HFF-Myc (cell line): ENCODE results near the gene CA11.
A peak's percentile ranks its signal among the peaks of the same experiment; 100 is the strongest.

Experiments used
- DNase-seq: peaks from one replicate; pipeline ENCODE4 v3.0.0-alpha.2; 2011; ENCODE audit warnings: low read depth; ENCODE audit errors: extremely low read depth
- H3K4me3 ChIP-seq: replicated peaks from 2 replicates; pipeline ENCODE4 v1.5.1; 2011; ENCODE audit warnings: low read depth, mild to moderate bottlenecking, control low read depth, low read length
- TF ChIP-seq, protein P1 (sequence below): IDR thresholded peaks from 2 replicates; pipeline ENCODE4 v1.5.1; 2012; ENCODE audit warnings: mild to moderate bottlenecking, low read depth, low read length, control low read depth; ENCODE audit errors: missing control alignments

Gene CA11

DNA sequence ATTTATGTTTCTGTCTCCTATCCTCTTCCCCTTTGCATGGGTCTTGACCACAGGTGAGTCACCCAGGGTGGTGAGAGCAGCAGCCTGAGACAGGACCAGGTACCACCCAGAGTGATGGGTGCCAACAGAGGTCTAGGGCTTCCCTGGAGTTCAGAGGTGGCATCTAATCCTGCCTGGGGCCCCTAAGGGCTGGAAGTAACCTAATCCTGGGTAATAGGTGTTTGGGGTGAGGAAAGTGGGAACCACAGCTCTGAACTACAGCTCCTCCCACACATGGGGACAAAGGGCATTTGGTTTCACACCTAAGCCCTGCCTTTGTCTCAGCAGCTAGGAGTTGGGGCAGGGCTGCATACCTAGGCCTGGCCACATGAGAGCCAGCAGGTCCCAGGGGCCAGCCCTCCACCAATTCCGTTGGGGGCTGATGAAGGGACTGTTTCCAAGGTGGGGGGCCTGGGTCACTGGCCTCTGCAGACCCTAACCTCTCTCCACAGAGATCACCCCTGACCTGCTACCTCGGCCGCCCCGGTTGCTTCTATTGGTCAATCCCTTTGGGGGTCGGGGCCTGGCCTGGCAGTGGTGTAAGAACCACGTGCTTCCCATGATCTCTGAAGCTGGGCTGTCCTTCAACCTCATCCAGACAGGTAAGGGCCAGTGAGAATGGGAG is 18.7 kb downstream of the CA11 start:
- TF ChIP-seq, protein P1, sequence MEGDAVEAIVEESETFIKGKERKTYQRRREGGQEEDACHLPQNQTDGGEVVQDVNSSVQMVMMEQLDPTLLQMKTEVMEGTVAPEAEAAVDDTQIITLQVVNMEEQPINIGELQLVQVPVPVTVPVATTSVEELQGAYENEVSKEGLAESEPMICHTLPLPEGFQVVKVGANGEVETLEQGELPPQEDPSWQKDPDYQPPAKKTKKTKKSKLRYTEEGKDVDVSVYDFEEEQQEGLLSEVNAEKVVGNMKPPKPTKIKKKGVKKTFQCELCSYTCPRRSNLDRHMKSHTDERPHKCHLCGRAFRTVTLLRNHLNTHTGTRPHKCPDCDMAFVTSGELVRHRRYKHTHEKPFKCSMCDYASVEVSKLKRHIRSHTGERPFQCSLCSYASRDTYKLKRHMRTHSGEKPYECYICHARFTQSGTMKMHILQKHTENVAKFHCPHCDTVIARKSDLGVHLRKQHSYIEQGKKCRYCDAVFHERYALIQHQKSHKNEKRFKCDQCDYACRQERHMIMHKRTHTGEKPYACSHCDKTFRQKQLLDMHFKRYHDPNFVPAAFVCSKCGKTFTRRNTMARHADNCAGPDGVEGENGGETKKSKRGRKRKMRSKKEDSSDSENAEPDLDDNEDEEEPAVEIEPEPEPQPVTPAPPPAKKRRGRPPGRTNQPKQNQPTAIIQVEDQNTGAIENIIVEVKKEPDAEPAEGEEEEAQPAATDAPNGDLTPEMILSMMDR = no peak
- DNase-seq = no peak
- H3K4me3 ChIP-seq = no peak overlapping the region

DNA sequence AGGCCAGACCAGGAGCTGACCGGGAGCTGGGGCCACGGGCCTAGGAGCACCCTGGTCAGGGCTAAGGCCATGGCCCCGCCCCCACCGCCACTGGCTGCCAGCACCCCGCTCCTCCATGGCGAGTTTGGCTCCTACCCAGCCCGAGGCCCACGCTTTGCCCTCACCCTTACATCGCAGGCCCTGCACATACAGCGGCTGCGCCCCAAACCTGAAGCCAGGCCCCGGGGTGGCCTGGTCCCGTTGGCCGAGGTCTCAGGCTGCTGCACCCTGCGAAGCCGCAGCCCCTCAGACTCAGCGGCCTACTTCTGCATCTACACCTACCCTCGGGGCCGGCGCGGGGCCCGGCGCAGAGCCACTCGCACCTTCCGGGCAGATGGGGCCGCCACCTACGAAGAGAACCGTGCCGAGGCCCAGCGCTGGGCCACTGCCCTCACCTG is 20.1 kb downstream of the CA11 start:
- no peak overlapping the region for H3K4me3 ChIP-seq

DNA sequence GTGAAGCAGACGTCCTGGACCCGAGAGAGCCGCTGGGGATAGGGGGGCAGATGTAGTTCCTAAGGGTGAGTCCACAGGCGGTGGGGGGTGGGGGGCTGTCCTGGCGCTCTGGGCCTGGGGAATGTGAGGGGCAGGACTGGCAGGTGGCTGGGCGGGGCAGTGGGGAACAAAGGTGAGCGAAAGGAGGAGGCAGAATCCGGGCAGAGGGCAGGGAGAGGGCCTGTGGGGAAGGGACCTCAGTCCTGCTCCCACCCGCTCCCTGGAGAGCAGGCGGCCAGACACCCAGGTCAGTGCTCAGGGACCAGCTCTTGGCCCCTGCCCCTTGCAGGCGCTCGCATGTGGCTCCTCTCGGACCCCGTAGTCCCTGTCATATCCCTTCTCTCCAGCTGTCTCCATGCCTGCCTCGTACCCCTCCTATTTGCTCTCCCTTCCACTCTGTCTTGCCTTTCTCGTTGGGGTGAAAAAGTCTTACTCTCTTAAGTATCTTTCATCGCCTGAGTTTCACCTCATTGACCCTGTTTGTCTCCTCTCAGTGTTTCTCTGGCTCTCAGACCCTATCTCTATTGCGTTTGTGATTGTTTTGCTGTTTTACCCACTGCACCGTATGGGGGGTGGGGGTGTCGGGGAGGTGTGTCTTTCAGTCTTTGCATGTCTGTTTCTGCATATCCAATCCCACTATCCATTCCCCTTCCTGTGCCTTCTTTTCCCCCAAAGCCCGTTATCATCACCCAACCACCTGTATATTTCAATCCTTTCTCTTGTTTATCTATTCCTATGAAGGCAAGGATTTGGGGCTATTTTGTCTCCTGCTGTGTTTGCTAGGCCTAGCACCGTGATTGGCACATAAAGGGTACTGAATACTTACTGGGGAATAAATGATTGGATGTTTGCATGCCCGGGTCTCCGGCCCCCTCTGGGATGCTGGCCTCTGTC is 20.9 kb downstream of the CA11 start:
- TF ChIP-seq, protein P1 = no peak
- DNase-seq = no peak
- H3K4me3 ChIP-seq = peak overlapping the region; percentile 71

More for the DNA sequence above, 20.1 kb downstream of the CA11 start:
- DNase-seq = no peak
- TF ChIP-seq, protein P1 = no peak

DNA sequence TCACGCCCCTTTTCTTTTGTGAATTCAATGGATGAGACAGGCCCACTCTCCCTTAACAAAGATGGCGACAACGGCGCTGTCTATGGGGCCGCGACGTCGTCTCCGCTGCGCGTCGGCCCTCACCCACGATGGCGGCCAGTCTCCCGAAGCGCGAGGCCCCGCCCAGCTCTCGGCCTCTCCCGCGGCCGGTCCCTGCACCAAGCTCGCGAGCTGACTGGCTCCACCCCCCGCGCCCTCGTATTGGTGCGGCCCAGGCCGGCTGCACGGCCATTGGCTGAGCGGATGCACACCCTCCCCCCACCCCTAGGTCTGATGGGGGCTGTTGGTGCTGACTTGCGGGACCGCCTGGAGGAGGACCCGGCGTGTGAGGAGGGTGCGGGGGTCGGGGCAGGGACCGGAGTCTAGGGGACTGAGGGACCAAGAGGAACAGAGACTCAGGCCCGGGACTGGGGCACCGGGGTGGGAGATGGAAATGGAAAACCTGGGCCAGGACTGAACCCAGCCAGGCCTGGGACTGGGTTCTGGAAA is 21.9 kb downstream of the CA11 start:
- TF ChIP-seq, protein P1 = no peak
- peak overlapping the region; percentile 71 for H3K4me3 ChIP-seq
- DNase-seq = peak; percentile 84

DNA sequence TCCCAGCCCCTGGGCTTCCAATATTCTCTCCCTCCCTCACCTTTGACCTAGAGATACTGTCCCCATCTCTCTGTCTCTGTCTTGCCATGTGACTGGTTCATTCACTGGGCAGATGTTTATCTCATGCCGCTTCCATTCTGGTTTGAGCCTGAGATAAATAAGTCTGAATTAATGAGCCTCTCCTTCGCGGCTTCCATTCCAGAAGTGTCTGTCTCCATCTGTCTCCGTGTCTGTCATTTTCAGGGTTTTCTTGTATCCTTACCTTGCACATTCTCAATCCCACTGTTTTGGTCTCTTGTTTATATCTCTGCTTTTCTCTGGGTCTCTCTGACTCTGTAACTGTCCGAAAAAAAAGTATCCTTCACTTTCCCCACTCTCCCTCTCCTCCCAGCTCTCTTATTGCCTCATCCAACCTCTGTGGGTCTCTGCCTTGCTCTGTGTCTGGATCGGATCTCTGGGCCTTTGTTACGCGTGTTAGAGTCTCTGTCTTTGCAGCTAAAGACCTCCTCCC is 22.4 kb downstream of the CA11 start:
- peak overlapping the region; percentile 71 for H3K4me3 ChIP-seq
- TF ChIP-seq, protein P1 = no peak
- DNase-seq = no peak

DNA sequence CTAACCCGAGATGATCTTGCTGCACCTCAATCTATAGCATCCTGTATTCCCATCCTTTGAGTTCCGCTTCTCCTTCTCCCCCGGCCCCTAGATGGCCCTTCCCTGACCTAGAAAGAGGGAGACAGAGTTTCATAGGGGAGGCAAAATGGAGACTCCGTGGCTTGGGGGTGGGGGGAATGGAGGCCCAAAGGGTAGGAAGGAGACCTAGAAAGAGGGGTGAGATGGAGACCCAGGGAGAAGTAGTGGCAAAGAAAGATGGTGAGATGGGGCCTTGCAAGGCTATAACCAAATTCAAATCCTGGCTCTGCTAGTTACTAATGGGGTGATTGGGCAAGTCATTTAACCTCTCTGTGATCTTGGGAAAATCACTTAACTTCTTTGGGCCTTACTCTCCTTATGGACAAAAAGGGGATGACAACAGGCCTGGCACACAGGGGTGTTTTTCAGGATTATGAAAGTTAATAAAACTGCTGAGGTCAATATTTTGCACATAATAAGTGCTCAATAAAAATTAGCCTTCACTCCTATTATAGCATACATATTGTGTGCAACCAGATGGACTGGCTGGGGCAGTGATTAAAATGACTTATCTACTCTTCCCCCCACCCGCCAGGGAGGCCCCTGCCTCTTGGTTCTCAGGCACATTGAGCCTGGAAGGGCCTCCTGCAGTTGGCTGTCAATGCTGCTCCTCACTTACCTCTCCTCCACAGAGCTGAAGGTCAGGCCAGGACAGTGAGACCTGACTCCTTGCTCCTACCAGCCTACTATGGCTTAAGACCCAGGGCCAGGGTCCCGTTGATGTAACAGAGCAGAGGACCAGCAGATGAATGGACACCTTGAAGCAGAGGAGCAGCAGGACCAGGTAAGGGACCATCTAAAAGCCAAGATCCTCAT is 26.0 kb downstream of the CA11 start:
- no peak for DNase-seq
- H3K4me3 ChIP-seq = peak overlapping the region; percentile 90
- TF ChIP-seq, protein P1 = no peak
